ENCODE data around the gene SARS1.

The SARS1 gene

GRCh38 chr1:109268431-109269211, 54.9 kb downstream of the SARS1 start:
- Histone ChIP-seq H3K23ac (ENCODE audit: low read length) (no peak overlapping the region), H3K4me2 (ENCODE audit: low read length) (no peak overlapping the region), H3K27me3 (ENCODE audit: insufficient read depth, low read length, poor library complexity) (no peaks in the 10 kb centered on the region), H3K4me1 (ENCODE audit: control insufficient read depth, low read depth, low read length) (no peaks in the 10 kb centered on the region), H3K27ac (ENCODE audit: low read depth, low read length) (no peak overlapping the region), H2AK5ac (ENCODE audit: low read length) (no peak overlapping the region), H4K8ac (ENCODE audit: low read depth, low read length) (no peak overlapping the region), H3K79me1 (ENCODE audit: low read length) (no peaks in the 10 kb centered on the region), H3K36me3 (ENCODE audit: control insufficient read depth, insufficient read depth, low read length) (no peaks in the 10 kb centered on the region), H3K18ac (ENCODE audit: low read length) (no peak overlapping the region), H2BK5ac (ENCODE audit: low read length) (no peak overlapping the region), H3K79me2 (ENCODE audit: control insufficient read depth, insufficient read depth, low read length) (no peaks in the 10 kb centered on the region), H2BK120ac (ENCODE audit: low read depth, low read length) (no peak overlapping the region), H3K4ac (ENCODE audit: low read depth, low read length) (no peak overlapping the region), H3K4me3 (ENCODE audit: low read length) (no peak overlapping the region), H4K5ac (ENCODE audit: low read length) (no peak overlapping the region), H3K9ac (ENCODE audit: low read length) (no peak overlapping the region), H2BK15ac (replicated peaks; ENCODE audit: low read depth) (no peak overlapping the region), H3K56ac (ENCODE audit: low read length) (no peak overlapping the region)
- no peak for DNase-seq
- no CpG with 5 or more reads among the region's 29 CpGs for WGBS (ENCODE audit: extremely low coverage, insufficient coverage, low lambda C conversion rate)

- no peak overlapping the region for H2AK5ac ChIP-seq (ENCODE audit: low read length)
Measured at GRCh38 chr1:109269212-109269980, 55.7 kb downstream of the SARS1 start.

GRCh38 chr1:109269981-109270622, 56.4 kb downstream of the SARS1 start:
- H3K79me2 ChIP-seq (ENCODE audit: control insufficient read depth, insufficient read depth, low read length) = no peaks in the 10 kb centered on the region
- WGBS (ENCODE audit: extremely low coverage, insufficient coverage, low lambda C conversion rate) = no CpG with 5 or more reads among the region's 17 CpGs
- no peak overlapping the region for H2BK5ac ChIP-seq (ENCODE audit: low read length)
- H2AK5ac ChIP-seq (ENCODE audit: low read length) = no peak overlapping the region
- H3K27ac ChIP-seq (ENCODE audit: low read depth, low read length) = no peak overlapping the region
- no peak overlapping the region for H2BK15ac ChIP-seq (replicated peaks; ENCODE audit: low read depth)
- no peak overlapping the region for H3K56ac ChIP-seq (ENCODE audit: low read length)
- H3K4me3 ChIP-seq (ENCODE audit: low read length) = no peak overlapping the region
- no peak overlapping the region for H2BK120ac ChIP-seq (ENCODE audit: low read depth, low read length)
- no peak overlapping the region for H4K8ac ChIP-seq (ENCODE audit: low read depth, low read length)
- H3K9ac ChIP-seq (ENCODE audit: low read length) = no peak overlapping the region
- peaks cover 2% of the 10 kb centered on the region for H3K4me1 ChIP-seq (ENCODE audit: control insufficient read depth, low read depth, low read length)
- no peak overlapping the region for H3K4ac ChIP-seq (ENCODE audit: low read depth, low read length)
- H4K5ac ChIP-seq (ENCODE audit: low read length) = no peak overlapping the region
- no peaks in the 10 kb centered on the region for H3K27me3 ChIP-seq (ENCODE audit: insufficient read depth, low read length, poor library complexity)
- no peak overlapping the region for H3K18ac ChIP-seq (ENCODE audit: low read length)
- H3K79me1 ChIP-seq (ENCODE audit: low read length) = no peaks in the 10 kb centered on the region
- no peak for DNase-seq
- H3K36me3 ChIP-seq (ENCODE audit: control insufficient read depth, insufficient read depth, low read length) = no peaks in the 10 kb centered on the region
- H3K23ac ChIP-seq (ENCODE audit: low read length) = no peak overlapping the region
- no peak overlapping the region for H3K4me2 ChIP-seq (ENCODE audit: low read length)

More at GRCh38 chr1:109269212-109269980, 55.7 kb downstream of the SARS1 start:
- Histone ChIP-seq H2BK15ac (replicated peaks; ENCODE audit: low read depth) (no peak overlapping the region), H2BK120ac (ENCODE audit: low read depth, low read length) (no peak overlapping the region), H3K9ac (ENCODE audit: low read length) (no peak overlapping the region), H3K4me2 (ENCODE audit: low read length) (no peak overlapping the region), H3K23ac (ENCODE audit: low read length) (no peak overlapping the region), H3K56ac (ENCODE audit: low read length) (no peak overlapping the region), H3K27me3 (ENCODE audit: insufficient read depth, low read length, poor library complexity) (no peaks in the 10 kb centered on the region), H3K4me1 (ENCODE audit: control insufficient read depth, low read depth, low read length) (peaks cover under 1% of the 10 kb centered on the region), H4K8ac (ENCODE audit: low read depth, low read length) (no peak overlapping the region), H3K18ac (ENCODE audit: low read length) (no peak overlapping the region), H3K27ac (ENCODE audit: low read depth, low read length) (no peak overlapping the region), H3K4me3 (ENCODE audit: low read length) (no peak overlapping the region), H3K79me1 (ENCODE audit: low read length) (no peaks in the 10 kb centered on the region), H3K79me2 (ENCODE audit: control insufficient read depth, insufficient read depth, low read length) (no peaks in the 10 kb centered on the region), H3K36me3 (ENCODE audit: control insufficient read depth, insufficient read depth, low read length) (no peaks in the 10 kb centered on the region), H2BK5ac (ENCODE audit: low read length) (no peak overlapping the region), H3K4ac (ENCODE audit: low read depth, low read length) (no peak overlapping the region), H4K5ac (ENCODE audit: low read length) (no peak overlapping the region)
- no CpG with 5 or more reads among the region's 33 CpGs for WGBS (ENCODE audit: extremely low coverage, insufficient coverage, low lambda C conversion rate)
- DNase-seq = no peak

GRCh38 chr1:109270623-109271317, 57.1 kb downstream of the SARS1 start:
- no peaks in the 10 kb centered on the region for H3K79me2 ChIP-seq (ENCODE audit: control insufficient read depth, insufficient read depth, low read length)
- no peak overlapping the region for H3K23ac ChIP-seq (ENCODE audit: low read length)
- H3K4me2 ChIP-seq (ENCODE audit: low read length) = no peak overlapping the region
- no peaks in the 10 kb centered on the region for H3K27me3 ChIP-seq (ENCODE audit: insufficient read depth, low read length, poor library complexity)
- WGBS (ENCODE audit: extremely low coverage, insufficient coverage, low lambda C conversion rate) = no CpG with 5 or more reads among the region's 20 CpGs
- H2AK5ac ChIP-seq (ENCODE audit: low read length) = no peak overlapping the region
- H3K18ac ChIP-seq (ENCODE audit: low read length) = no peak overlapping the region
- H3K4me1 ChIP-seq (ENCODE audit: control insufficient read depth, low read depth, low read length) = peaks cover 2% of the 10 kb centered on the region
- H4K8ac ChIP-seq (ENCODE audit: low read depth, low read length) = no peak overlapping the region
- no peak overlapping the region for H3K27ac ChIP-seq (ENCODE audit: low read depth, low read length)
- no peak overlapping the region for H3K4ac ChIP-seq (ENCODE audit: low read depth, low read length)
- no peaks in the 10 kb centered on the region for H3K79me1 ChIP-seq (ENCODE audit: low read length)
- no peak overlapping the region for H4K5ac ChIP-seq (ENCODE audit: low read length)
- no peak overlapping the region for H3K56ac ChIP-seq (ENCODE audit: low read length)
- DNase-seq = no peak
- no peak overlapping the region for H3K4me3 ChIP-seq (ENCODE audit: low read length)
- no peak overlapping the region for H2BK15ac ChIP-seq (replicated peaks; ENCODE audit: low read depth)
- no peaks in the 10 kb centered on the region for H3K36me3 ChIP-seq (ENCODE audit: control insufficient read depth, insufficient read depth, low read length)
- no peak overlapping the region for H2BK120ac ChIP-seq (ENCODE audit: low read depth, low read length)
- no peak overlapping the region for H2BK5ac ChIP-seq (ENCODE audit: low read length)
- no peak overlapping the region for H3K9ac ChIP-seq (ENCODE audit: low read length)

- H3K18ac ChIP-seq (ENCODE audit: low read length) = no peak overlapping the region
- H3K4me3 ChIP-seq (ENCODE audit: low read length) = no peak overlapping the region
- peaks cover 2% of the 10 kb centered on the region for H3K4me1 ChIP-seq (ENCODE audit: control insufficient read depth, low read depth, low read length)
- no peak overlapping the region for H2BK5ac ChIP-seq (ENCODE audit: low read length)
- H3K23ac ChIP-seq (ENCODE audit: low read length) = no peak overlapping the region
- no peak overlapping the region for H2BK15ac ChIP-seq (replicated peaks; ENCODE audit: low read depth)
- H2AK5ac ChIP-seq (ENCODE audit: low read length) = no peak overlapping the region
- no peak overlapping the region for H2BK120ac ChIP-seq (ENCODE audit: low read depth, low read length)
- H3K4me2 ChIP-seq (ENCODE audit: low read length) = no peak overlapping the region
- no peak overlapping the region for H4K8ac ChIP-seq (ENCODE audit: low read depth, low read length)
- no peaks in the 10 kb centered on the region for H3K79me1 ChIP-seq (ENCODE audit: low read length)
- no peak overlapping the region for H3K56ac ChIP-seq (ENCODE audit: low read length)
- H3K36me3 ChIP-seq (ENCODE audit: control insufficient read depth, insufficient read depth, low read length) = no peaks in the 10 kb centered on the region
- H3K27ac ChIP-seq (ENCODE audit: low read depth, low read length) = no peak overlapping the region
- DNase-seq = no peak
- no peak overlapping the region for H3K9ac ChIP-seq (ENCODE audit: low read length)
- no peak overlapping the region for H4K5ac ChIP-seq (ENCODE audit: low read length)
- H3K27me3 ChIP-seq (ENCODE audit: insufficient read depth, low read length, poor library complexity) = no peaks in the 10 kb centered on the region
- no peaks in the 10 kb centered on the region for H3K79me2 ChIP-seq (ENCODE audit: control insufficient read depth, insufficient read depth, low read length)
- no CpG with 5 or more reads among the region's 6 CpGs for WGBS (ENCODE audit: extremely low coverage, insufficient coverage, low lambda C conversion rate)
- H3K4ac ChIP-seq (ENCODE audit: low read depth, low read length) = no peak overlapping the region
Measured at GRCh38 chr1:109271458-109271857, 57.7 kb downstream of the SARS1 start.

Data from mesendoderm (in vitro differentiated cells).